B cell (primary cell): Measurements from ENCODE around the gene DNAJB6. TPM values are rescaled to one million over a fixed set of nuclear protein-coding genes. Genes with fewer than 3 reads are reported as not detected.

Experiments
- ATAC-seq: fragments of 200-7000 bp; cut with Tn5 transposase; one replicate; pipeline ENCODE4 v1.10.0; 2021; ENCODE audit warnings: low read depth, mild to moderate bottlenecking, moderate number of reproducible peaks, moderate library complexity
- CTCF ChIA-PET: fragments of 350-600 bp; sonication (Branson Sonifier 250); formaldehyde crosslinking; loops from one replicate; lab custom pipeline; 2021; ENCODE audit warnings: antibody characterized with exemption, inconsistent platforms; lab: Charles Lee
- POLR2A ChIA-PET: fragments of 350-600 bp; sonication (Branson Sonifier 250); formaldehyde crosslinking; loops from one replicate; lab custom pipeline; 2021; ENCODE audit warnings: antibody characterized with exemption; lab: Charles Lee
- DNase-seq: peaks from one replicate; pipeline ENCODE4 v3.0.0; 2013
- H2AFZ ChIP-seq: 2 replicates; pipeline ENCODE4 v1.6.1; 2012; ENCODE audit warnings: mild to moderate bottlenecking, low read depth, low read length; ENCODE audit not compliant: insufficient read depth, poor library complexity, severe bottlenecking
- H3K27ac ChIP-seq, 2 donors: 1 replicate in 1 of 2; 2 replicates in 1 of 2; pipeline ENCODE4 v1.5.1; 2012 to 2013; ENCODE audit warnings: low read length in 2 of 2, mild to moderate bottlenecking in 2 of 2, moderate library complexity in 1 of 2
- H3K27me3 ChIP-seq, 4 experiments: fragments of 200-600 bp in 1 of 4; sonication (generic) in 1 of 4; replicated peaks in 1 of 4; 1 replicate in 2 of 4; 2 replicates in 2 of 4; pipeline versions ENCODE4 v1.6.1 to v1.7.0; 2013 to 2016; ENCODE audit warnings: low read length in 3 of 4, mild to moderate bottlenecking in 2 of 4, mixed read lengths in 1 of 4, moderate library complexity in 1 of 4; ENCODE audit not compliant: insufficient read depth in 4 of 4, control insufficient read depth in 3 of 4; ENCODE audit errors: control extremely low read depth in 1 of 4
- H3K36me3 ChIP-seq, 2 experiments: replicated peaks in 1 of 2; 1 replicate in 1 of 2; 2 replicates in 1 of 2; pipeline versions ENCODE4 v1.6.1 to v1.7.1; 2013; ENCODE audit warnings: low read length in 1 of 2; ENCODE audit not compliant: insufficient read depth in 2 of 2, control insufficient read depth in 1 of 2; ENCODE audit errors: control extremely low read depth in 1 of 2, extremely low read depth in 1 of 2
- H3K4me1 ChIP-seq, 2 donors: fragments of 200-600 bp in 1 of 2; sonication (generic) in 1 of 2; 1 replicate in 1 of 2; 2 replicates in 1 of 2; pipeline versions ENCODE4 v1.5.1 to v1.6.1; 2013 to 2017; ENCODE audit warnings: low read length in 2 of 2; ENCODE audit not compliant: control insufficient read depth in 2 of 2, insufficient read depth in 2 of 2
- H3K4me2 ChIP-seq: replicated peaks from 2 replicates; pipeline ENCODE3; 2012; ENCODE audit warnings: mild to moderate bottlenecking, low read depth, low read length; ENCODE audit not compliant: poor library complexity, severe bottlenecking
- H3K4me3 ChIP-seq, 5 experiments: fragments of 200-600 bp in 1 of 5; sonication (generic) in 1 of 5; 1 replicate in 3 of 5; 2 replicates in 2 of 5; pipeline versions ENCODE4 v1.5.1 to v1.7.0; 2011 to 2016; ENCODE audit warnings: low read length in 4 of 5, mild to moderate bottlenecking in 4 of 5, low read depth in 2 of 5, control low read depth in 1 of 5, moderate library complexity in 1 of 5; ENCODE audit not compliant: insufficient read depth in 1 of 5; ENCODE audit errors: control extremely low read depth in 1 of 5, extremely low read depth in 1 of 5
- H3K79me2 ChIP-seq: fragments of 200-600 bp; sonication (generic); one replicate; pipeline ENCODE4 v1.6.0; 2016; ENCODE audit warnings: low read length; ENCODE audit not compliant: control insufficient read depth, insufficient read depth
- H3K9ac ChIP-seq: fragments of 200-600 bp; sonication (generic); 2 replicates; pipeline ENCODE4 v1.6.1; 2017; ENCODE audit warnings: mild to moderate bottlenecking, low read length, moderate library complexity
- H3K9me3 ChIP-seq, 3 donors: one replicate each; pipeline versions ENCODE4 v1.6.1 to v1.7.1; 2013; ENCODE audit warnings: low read length in 2 of 3; ENCODE audit not compliant: control insufficient read depth in 2 of 3, insufficient read depth in 1 of 3; ENCODE audit errors: control extremely low read depth in 1 of 3
- H4K20me1 ChIP-seq: 2 replicates; pipeline ENCODE4 v1.6.0; 2012; ENCODE audit warnings: mild to moderate bottlenecking, low read length; ENCODE audit not compliant: insufficient read depth, control insufficient read depth, poor library complexity, severe bottlenecking
- H3K27ac Mint-ChIP-seq: one replicate; pipeline ENCODE4 v1.8.0; 2021; ENCODE audit warnings: mixed read lengths
- H3K27me3 Mint-ChIP-seq: one replicate; pipeline ENCODE4 v1.8.0; 2021; ENCODE audit warnings: mixed read lengths
- H3K4me1 Mint-ChIP-seq: one replicate; pipeline ENCODE4 v1.8.0; 2021; ENCODE audit warnings: mixed read lengths
- H3K4me3 Mint-ChIP-seq: one replicate; pipeline ENCODE4 v1.8.0; 2021; ENCODE audit warnings: mixed read lengths
- H3K9me3 Mint-ChIP-seq: one replicate; pipeline ENCODE4 v1.8.0; 2022; ENCODE audit warnings: mixed read lengths; ENCODE audit not compliant: insufficient read depth
- EZH2 ChIP-seq: IDR thresholded peaks from 2 replicates; pipeline ENCODE4 v1.6.1; 2012; ENCODE audit warnings: borderline replicate concordance, low read depth, mild to moderate bottlenecking, moderate library complexity, low read length; ENCODE audit not compliant: insufficient read depth, poor library complexity, severe bottlenecking
- WGBS: methylation state at CpG from one replicate; pipeline ENCODE4 v1.1.5; 2013; ENCODE audit warnings: missing lambda C conversion rate; ENCODE audit not compliant: insufficient coverage; 5-methylcytosine and 5-hydroxymethylcytosine counted together
- intact Hi-C: fragments of 100-400 bp; cut with micrococcal nuclease; formaldehyde crosslinking; loops from one replicate; pipeline ENCODE4 v1.10.0; 2022
- polyA plus RNA-seq: library from polyadenylated mRNA; depleted of rRNA; stranded (reverse); fragments of >200 nt; gene quantifications from 2 replicates; pipeline ENCODE4 v1.2.3, GENCODE V29; 2012
- total RNA-seq, 2 donors: library from RNA; stranded (reverse); fragments of 120-200 nt in 1 of 2; gene quantifications; 1 replicate in 1 of 2; 2 replicates in 1 of 2; pipeline versions ENCODE4 v1.2.3 to v1.2.4, GENCODE V29; 2013 to 2022
- TF ChIP-seq, protein P1 (sequence below): fragments of 200-600 bp; IDR thresholded peaks from one replicate; pipeline ENCODE4 v1.8.0; 2022; ENCODE audit warnings: antibody characterized with exemption, mild to moderate bottlenecking

DNAJB6 gene
- total and polyA plus RNA-seq, 2 donors (not counting 1 experiment from before 2014, with no cell fraction given) = 22.4 to 116 TPM

DNA sequence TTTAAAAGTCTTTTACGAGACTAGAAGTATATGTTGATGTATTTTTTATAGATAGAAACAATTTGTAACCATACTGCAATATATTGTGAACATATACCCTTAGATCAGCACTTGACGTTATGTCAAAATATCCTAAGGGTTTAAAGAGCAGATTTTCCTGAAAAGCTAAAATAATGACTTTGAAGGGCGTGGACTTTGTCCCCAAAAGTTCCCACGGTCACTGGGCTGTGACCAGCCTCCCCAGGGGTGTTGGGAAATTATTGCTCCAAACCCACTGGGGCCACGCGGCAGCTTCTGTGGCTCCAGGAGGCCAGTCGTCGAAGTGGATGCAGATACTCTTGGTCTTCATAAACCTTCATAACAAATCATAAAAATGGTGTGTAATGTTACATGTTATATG, 29.9 kb downstream of the DNAJB6 start:
- Histone ChIP-seq H3K9me3 (peaks cover 0 to 4% (median 0%) of the 10 kb centered on the region in 3 donors), H3K4me2 (no peak overlapping the region), H4K20me1 (peaks cover 97% of the 10 kb centered on the region), H3K27me3 (no peaks in the 10 kb centered on the region), H3K4me1 (no peaks in the 10 kb centered on the region), H2AFZ (no peak overlapping the region), H3K4me3 (no peak overlapping the region), H3K36me3 (peaks cover 6 to 87% of the 10 kb centered on the region in 2 experiments), H3K79me2 (peaks cover 82% of the 10 kb centered on the region), H3K9ac (no peak overlapping the region), H3K27ac (no peak overlapping the region)
- CTCF ChIA-PET = no interaction called here
- no peak overlapping the region for H3K4me3 Mint-ChIP-seq
- ATAC-seq = no peak
- intact Hi-C loops = no loop called here
- WGBS = 94% methylated on average over 2 of the region's 8 CpGs
- H3K4me1 Mint-ChIP-seq = no peaks in the 10 kb centered on the region
- H3K27ac Mint-ChIP-seq = no peak overlapping the region
- H3K9me3 Mint-ChIP-seq = no peaks in the 10 kb centered on the region
- POLR2A ChIA-PET = no interaction called here
- no peaks in the 10 kb centered on the region for H3K27me3 Mint-ChIP-seq
- no peak for DNase-seq
- TF ChIP-seq, protein P1, sequence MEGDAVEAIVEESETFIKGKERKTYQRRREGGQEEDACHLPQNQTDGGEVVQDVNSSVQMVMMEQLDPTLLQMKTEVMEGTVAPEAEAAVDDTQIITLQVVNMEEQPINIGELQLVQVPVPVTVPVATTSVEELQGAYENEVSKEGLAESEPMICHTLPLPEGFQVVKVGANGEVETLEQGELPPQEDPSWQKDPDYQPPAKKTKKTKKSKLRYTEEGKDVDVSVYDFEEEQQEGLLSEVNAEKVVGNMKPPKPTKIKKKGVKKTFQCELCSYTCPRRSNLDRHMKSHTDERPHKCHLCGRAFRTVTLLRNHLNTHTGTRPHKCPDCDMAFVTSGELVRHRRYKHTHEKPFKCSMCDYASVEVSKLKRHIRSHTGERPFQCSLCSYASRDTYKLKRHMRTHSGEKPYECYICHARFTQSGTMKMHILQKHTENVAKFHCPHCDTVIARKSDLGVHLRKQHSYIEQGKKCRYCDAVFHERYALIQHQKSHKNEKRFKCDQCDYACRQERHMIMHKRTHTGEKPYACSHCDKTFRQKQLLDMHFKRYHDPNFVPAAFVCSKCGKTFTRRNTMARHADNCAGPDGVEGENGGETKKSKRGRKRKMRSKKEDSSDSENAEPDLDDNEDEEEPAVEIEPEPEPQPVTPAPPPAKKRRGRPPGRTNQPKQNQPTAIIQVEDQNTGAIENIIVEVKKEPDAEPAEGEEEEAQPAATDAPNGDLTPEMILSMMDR = no peak
- TF ChIP-seq EZH2 = no peak

DNA sequence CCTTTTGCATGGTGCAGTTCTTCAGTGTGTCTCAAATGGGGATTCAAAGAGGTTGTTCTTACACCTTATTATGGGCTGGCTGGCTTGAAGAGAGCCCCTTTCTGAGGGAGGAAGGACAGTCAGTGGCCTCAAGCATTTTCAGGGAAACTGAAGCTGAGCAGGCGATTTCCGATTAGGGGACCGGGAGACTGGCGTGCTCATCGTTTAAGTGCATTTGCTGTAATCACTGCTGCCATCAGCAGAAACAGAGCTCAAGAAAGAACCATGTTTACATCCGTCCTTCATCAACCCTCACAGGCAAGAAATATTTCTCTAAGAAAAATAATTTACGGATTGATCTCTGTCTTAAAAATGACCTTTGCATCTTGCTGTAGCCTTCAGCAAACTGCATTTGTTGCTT, 32.2 kb downstream of the DNAJB6 start:
- Histone ChIP-seq H3K36me3 (peaks cover 12 to 86% of the 10 kb centered on the region in 2 experiments), H3K4me3 (no peak overlapping the region), H4K20me1 (peaks cover 96% of the 10 kb centered on the region), H3K79me2 (peaks cover 82% of the 10 kb centered on the region), H3K9ac (no peak overlapping the region), H3K27me3 (no peaks in the 10 kb centered on the region), H3K4me1 (no peaks in the 10 kb centered on the region), H3K9me3 (peaks cover 0 to 4% (median 0%) of the 10 kb centered on the region in 3 donors), H3K4me2 (no peak overlapping the region), H3K27ac (no peak overlapping the region), H2AFZ (no peak overlapping the region)
- Mint-ChIP-seq H3K4me1 (no peaks in the 10 kb centered on the region), H3K27me3 (no peaks in the 10 kb centered on the region), H3K27ac (no peak overlapping the region), H3K9me3 (no peaks in the 10 kb centered on the region), H3K4me3 (no peak overlapping the region)
- POLR2A ChIA-PET = no interaction called here
- TF ChIP-seq, protein P1 = no peak
- 99% methylated on average over 7 of the region's 7 CpGs for WGBS
- DNase-seq = no peak
- CTCF ChIA-PET = interaction anchor here (1.2 kb wide), 1 partner anchor 18 kb away, joined by 4 read pairs; no protein-coding TSS in a partner anchor
- no peak for ATAC-seq
- intact Hi-C loops = no loop called here
